ENCODE results near the gene MMS22L. TPM values are rescaled to one million over a fixed set of nuclear protein-coding genes. Genes with fewer than 3 reads are reported as not detected.

Gene MMS22L
- polyA plus RNA-seq, 3 donors, result 1.6 to 3.4 (median 2.1) TPM

DNA sequence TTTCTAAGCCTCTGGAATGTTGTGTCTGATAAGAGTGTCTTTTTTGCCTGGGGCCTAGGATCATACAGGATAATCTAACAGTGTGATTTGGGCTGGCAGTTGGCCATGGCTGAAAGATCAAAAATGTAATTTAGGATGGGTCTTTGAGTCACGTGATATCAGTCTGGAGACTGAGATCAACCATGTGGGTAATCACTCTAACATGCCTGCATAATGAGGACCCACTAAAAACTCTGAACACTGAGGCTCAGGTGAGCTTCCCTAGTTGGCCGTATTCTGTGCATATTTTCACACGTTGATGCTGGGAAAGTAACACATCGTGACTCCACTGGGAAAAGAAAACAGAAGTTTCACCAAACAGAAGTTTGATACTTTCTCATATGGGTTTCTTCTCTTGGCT is 6.3 kb upstream of the MMS22L start:
- H3K4me2 ChIP-seq (replicated peaks; ENCODE audit: extremely low read depth, low read length, poor library complexity, severe bottlenecking), result no peak overlapping the region
- no peaks in the 10 kb centered on the region for H3K36me3 ChIP-seq (replicated peaks in 1 of 2; ENCODE audit: control insufficient read depth in 1 of 2, insufficient read depth in 2 of 2, low read length in 2 of 2)
- intact Hi-C loops (cut with micrococcal nuclease), result loop anchor here (10.0 kb wide), 1 partner anchor 395 kb away; the partner anchor contains the start of gene NDUFAF4 (in 2 of the 2)
- H3K4me3 ChIP-seq (replicated peaks in 1 of 3; ENCODE audit: low read depth in 2 of 3, low read length in 3 of 3), result no peak overlapping the region
- peaks cover 4 to 7% of the 10 kb centered on the region in 2 donors for H3K9me3 ChIP-seq (replicated peaks in 1 of 2; ENCODE audit: control insufficient read depth in 1 of 2, insufficient read depth in 1 of 2, low read length in 2 of 2)
- Mint-ChIP-seq H3K27me3 (ENCODE audit: low read depth in 3 of 3) (peaks cover 0 to 3% (median 2%) of the 10 kb centered on the region in 3 donors), H3K9me3 (peaks cover 7 to 19% (median 11%) of the 10 kb centered on the region in 7 donors), H3K4me1 (no peaks in the 10 kb centered on the region), H3K36me3 (no peaks in the 10 kb centered on the region), H3K4me3 (no peak overlapping the region), H3K27ac (no peak overlapping the region)
- H3K79me2 ChIP-seq (ENCODE audit: insufficient read depth, low read length), result no peaks in the 10 kb centered on the region
- TF ChIP-seq, protein P1, sequence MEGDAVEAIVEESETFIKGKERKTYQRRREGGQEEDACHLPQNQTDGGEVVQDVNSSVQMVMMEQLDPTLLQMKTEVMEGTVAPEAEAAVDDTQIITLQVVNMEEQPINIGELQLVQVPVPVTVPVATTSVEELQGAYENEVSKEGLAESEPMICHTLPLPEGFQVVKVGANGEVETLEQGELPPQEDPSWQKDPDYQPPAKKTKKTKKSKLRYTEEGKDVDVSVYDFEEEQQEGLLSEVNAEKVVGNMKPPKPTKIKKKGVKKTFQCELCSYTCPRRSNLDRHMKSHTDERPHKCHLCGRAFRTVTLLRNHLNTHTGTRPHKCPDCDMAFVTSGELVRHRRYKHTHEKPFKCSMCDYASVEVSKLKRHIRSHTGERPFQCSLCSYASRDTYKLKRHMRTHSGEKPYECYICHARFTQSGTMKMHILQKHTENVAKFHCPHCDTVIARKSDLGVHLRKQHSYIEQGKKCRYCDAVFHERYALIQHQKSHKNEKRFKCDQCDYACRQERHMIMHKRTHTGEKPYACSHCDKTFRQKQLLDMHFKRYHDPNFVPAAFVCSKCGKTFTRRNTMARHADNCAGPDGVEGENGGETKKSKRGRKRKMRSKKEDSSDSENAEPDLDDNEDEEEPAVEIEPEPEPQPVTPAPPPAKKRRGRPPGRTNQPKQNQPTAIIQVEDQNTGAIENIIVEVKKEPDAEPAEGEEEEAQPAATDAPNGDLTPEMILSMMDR (IDR thresholded peaks at IDR 0.05), result no peak
- no peak overlapping the region for H2AFZ ChIP-seq (ENCODE audit: insufficient read depth, low read depth, low read length, poor library complexity, severe bottlenecking)
- no peak overlapping the region for H3K27ac ChIP-seq (ENCODE audit: low read depth in 1 of 2, low read length in 2 of 2)
- 83% methylated on average over 1 of the region's 4 CpGs for WGBS (ENCODE audit: insufficient coverage)
- H3K4me1 ChIP-seq (ENCODE audit: control insufficient read depth in 1 of 2, insufficient read depth in 2 of 2, low read length in 2 of 2), result no peaks in the 10 kb centered on the region
- no peaks in the 10 kb centered on the region for H4K20me1 ChIP-seq (ENCODE audit: insufficient read depth, low read length)
- H3K27me3 ChIP-seq (ENCODE audit: control insufficient read depth in 2 of 2, insufficient read depth in 2 of 2, low read length in 2 of 2), result no peaks in the 10 kb centered on the region
- H3K9ac ChIP-seq (ENCODE audit: insufficient read depth, low read length, poor library complexity, severe bottlenecking), result no peak overlapping the region
- DNase-seq, result no peak

- Histone ChIP-seq H3K4me3 (replicated peaks in 1 of 3; ENCODE audit: low read depth in 2 of 3, low read length in 3 of 3) (no peak overlapping the region), H3K36me3 (replicated peaks in 1 of 2; ENCODE audit: control insufficient read depth in 1 of 2, insufficient read depth in 2 of 2, low read length in 2 of 2) (no peaks in the 10 kb centered on the region), H2AFZ (ENCODE audit: insufficient read depth, low read depth, low read length, poor library complexity, severe bottlenecking) (no peak overlapping the region), H3K9ac (ENCODE audit: insufficient read depth, low read length, poor library complexity, severe bottlenecking) (no peak overlapping the region), H4K20me1 (ENCODE audit: insufficient read depth, low read length) (no peaks in the 10 kb centered on the region), H3K9me3 (replicated peaks in 1 of 2; ENCODE audit: control insufficient read depth in 1 of 2, insufficient read depth in 1 of 2, low read length in 2 of 2) (peaks cover 4 to 7% of the 10 kb centered on the region in 2 donors), H3K79me2 (ENCODE audit: insufficient read depth, low read length) (peaks cover 4% of the 10 kb centered on the region), H3K4me2 (replicated peaks; ENCODE audit: extremely low read depth, low read length, poor library complexity, severe bottlenecking) (no peak overlapping the region), H3K27me3 (ENCODE audit: control insufficient read depth in 2 of 2, insufficient read depth in 2 of 2, low read length in 2 of 2) (no peaks in the 10 kb centered on the region), H3K4me1 (ENCODE audit: control insufficient read depth in 1 of 2, insufficient read depth in 2 of 2, low read length in 2 of 2) (peaks cover 4 to 7% of the 10 kb centered on the region in 2 donors), H3K27ac (ENCODE audit: low read depth in 1 of 2, low read length in 2 of 2) (no peak overlapping the region)
- Mint-ChIP-seq H3K4me1 (peaks cover 5% of the 10 kb centered on the region), H3K4me3 (no peak overlapping the region), H3K27me3 (ENCODE audit: low read depth in 3 of 3) (peaks cover 0 to 1% (median 1%) of the 10 kb centered on the region in 3 donors), H3K36me3 (no peaks in the 10 kb centered on the region), H3K27ac (no peak overlapping the region), H3K9me3 (peaks cover 7 to 19% (median 11%) of the 10 kb centered on the region in 7 donors)
- intact Hi-C loops (cut with micrococcal nuclease), result loop anchor here (10.0 kb wide), 1 partner anchor 393 kb away; the partner anchor contains the start of gene NDUFAF4 (in 2 of the 2)
- DNase-seq, result no peak
- TF ChIP-seq, protein P1 (IDR thresholded peaks at IDR 0.05), result no peak
Observed at GRCh38 chr6:97288188-97288587, 5.2 kb upstream of the MMS22L start.
